GM15510 (cell line): ENCODE results near the gene ANKRD24.

Source experiments
- POLR2A ChIP-seq: IDR thresholded peaks from 3 replicates; pipeline ENCODE4 v1.6.1; 2011; ENCODE audit warnings: borderline replicate concordance; ENCODE audit not compliant: insufficient read length; ENCODE audit errors: extremely low read depth

The ANKRD24 gene

DNA sequence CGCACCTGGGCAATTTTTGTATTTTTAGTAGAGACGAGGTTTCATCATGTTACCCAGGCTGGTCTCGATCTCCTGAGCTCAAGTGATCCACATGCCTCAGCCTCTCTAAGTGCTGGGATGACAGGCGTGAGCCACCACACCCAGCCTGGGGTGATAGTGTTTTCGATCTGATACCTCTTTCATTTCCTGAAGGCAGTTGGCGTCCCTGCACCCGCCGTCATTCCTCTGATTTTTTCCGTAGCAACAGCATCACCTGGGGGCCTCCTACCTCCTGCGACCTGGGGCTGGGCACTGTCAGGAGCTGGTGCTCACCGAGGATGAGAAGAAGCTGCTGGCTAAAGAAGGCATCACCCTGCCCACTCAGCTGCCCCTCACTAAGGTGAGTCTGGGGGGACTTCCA is 18.2 kb upstream of the ANKRD24 start:
- TF ChIP-seq POLR2A, result no peak

GRCh38 chr19:4171676-4172075 is 10.8 kb upstream of the ANKRD24 start:
- TF ChIP-seq POLR2A, result no peak

DNA sequence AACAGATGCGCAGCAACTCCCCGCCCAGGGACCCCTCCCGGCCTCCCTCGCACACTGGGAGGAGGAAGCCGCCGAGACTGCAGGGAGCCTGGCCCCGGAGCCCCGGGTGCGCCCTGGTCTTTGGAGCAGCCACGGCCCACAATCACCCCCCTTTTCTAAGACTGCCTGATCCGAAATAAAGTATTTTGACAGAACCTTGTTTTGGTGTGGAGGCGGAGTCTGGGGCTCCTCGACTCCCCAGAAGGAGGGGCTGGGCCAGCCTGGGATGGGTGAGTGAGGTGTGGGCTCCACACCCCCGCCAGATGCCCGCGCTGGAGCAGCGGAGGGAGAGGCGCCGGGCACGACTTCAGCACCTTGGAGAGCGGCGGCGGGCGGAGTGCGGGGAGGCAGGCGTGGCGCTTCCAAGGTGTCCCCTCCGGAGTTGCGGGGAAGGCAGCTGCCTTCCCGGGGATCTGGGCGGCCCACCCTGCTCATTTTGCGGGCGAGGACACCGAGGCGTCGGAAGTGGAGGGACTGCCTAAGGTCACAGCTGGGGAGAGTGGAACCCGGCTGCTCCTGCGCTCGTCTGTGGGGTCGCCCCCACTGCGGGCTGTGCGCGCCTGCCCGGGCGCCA is 9.5 kb upstream of the ANKRD24 start:
- TF ChIP-seq POLR2A, result no peak

DNA sequence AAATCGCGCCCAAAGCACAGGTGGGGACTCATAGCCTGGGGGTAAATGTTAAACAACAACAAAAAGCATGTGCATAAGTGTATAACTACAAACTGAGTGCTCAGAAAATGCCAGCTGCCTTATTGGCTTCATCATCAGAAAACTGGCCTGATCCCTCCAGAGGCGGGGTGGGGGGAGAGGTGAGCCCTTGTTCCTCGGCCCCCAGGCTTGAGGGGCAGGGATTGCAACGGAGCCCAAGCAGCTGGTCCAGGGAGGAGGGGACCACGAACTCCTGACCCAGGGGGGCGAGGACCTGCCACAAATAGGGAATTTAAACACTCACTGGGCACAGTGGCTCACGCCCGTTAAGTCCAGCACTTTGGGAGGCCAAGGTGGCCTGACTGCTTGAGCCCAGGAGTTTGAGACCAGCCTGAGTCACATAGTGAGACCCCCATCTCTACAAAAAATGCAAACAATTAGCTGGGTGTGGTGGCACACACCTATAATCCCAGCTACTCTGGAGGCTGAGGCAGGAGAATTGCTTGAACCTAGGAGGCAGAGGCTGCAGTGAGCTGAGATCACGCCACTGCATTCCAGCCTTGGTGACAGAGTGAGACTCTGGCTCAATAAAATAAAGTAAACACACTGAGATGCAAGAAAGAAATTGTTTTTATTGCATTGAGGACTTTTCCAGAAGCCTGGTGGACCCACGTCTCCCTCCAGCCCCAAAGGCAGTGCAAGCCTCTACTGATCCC is 8.8 kb upstream of the ANKRD24 start:
- no peak for TF ChIP-seq POLR2A

DNA sequence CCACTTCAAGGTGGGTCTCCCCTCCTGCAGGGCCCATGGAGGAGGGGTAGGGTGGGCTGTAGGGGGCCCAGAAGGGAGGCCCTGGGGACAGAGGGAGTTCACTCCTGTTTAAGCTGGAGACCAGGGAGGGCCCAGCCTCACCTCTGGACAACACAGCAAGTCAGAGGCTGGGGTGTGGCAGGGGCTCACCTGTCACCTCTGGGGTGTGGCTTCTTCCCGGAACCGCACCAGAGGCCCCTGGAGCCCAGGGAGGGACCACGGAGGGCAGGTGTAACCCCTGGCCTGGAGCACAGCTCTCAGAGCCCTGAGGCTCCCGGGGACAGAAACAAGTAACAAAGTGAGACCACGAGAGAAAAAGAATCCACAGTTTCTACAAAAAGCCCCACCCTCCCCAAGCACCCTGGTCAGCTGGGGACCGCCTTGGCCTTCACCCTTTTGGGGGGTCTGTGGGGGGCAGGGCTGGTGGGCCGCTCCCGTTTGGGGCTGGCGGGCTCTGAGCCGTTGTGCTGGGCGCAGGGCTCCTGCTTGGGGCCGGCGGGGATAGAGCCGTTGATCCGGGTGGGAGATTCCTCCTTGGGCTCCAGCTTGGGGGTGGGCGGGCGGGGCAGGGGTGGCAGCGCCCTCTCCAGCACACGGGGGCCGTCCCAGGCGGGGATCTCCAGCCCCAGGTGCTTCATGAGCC is 8.1 kb upstream of the ANKRD24 start:
- no peak for TF ChIP-seq POLR2A

GRCh38 chr19:4174895-4175668 is 7.4 kb upstream of the ANKRD24 start:
- TF ChIP-seq POLR2A, result no peak

- TF ChIP-seq POLR2A, result no peak
Measured at GRCh38 chr19:4175669-4175931, 6.9 kb upstream of the ANKRD24 start.

- no peak for TF ChIP-seq POLR2A
Measured at GRCh38 chr19:4177146-4177545, 5.3 kb upstream of the ANKRD24 start.

DNA sequence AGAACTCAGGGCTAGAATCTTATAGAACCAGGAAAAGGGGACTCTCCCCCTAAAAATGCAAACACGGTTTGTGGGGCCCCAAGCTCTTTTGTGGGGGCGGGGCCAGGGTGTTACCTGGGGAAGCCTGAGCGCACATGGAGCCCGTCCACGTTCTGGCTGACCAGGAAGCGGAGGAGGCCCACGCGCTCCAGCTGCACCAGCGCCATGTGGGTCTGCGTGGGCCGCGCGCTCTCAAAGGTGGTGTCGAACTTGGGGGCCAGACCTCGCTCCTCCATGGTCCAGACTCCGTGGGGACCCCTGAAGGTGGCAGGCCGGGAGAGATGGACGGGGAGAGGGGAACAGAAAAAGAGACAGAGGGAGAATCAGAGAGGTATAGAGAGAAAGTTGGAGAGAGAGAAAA is 3.5 kb upstream of the ANKRD24 start:
- TF ChIP-seq POLR2A, result no peak

DNA sequence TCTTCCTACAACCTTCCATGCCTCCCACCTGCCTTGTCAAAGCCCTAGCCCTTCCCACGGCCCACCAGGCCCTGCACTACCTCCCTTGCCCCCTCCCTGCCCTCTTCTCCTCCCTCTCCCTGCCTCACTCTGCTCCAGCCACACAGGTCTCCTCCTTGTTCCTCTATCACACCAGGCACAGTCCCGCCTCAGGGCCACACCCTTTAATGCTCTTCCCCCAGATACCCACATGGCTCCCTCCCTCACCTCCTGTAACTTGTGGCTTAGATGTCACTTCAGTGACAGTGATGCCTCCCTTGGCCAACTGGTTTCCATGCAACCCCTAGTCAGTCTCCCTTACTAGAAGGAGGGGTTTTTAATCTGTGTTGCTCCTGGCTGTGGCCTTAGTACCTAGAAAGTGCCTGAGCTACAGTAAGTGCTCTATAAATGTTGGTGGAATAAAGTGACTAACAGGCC is 1.4 kb upstream of the ANKRD24 start:
- no peak for TF ChIP-seq POLR2A

DNA sequence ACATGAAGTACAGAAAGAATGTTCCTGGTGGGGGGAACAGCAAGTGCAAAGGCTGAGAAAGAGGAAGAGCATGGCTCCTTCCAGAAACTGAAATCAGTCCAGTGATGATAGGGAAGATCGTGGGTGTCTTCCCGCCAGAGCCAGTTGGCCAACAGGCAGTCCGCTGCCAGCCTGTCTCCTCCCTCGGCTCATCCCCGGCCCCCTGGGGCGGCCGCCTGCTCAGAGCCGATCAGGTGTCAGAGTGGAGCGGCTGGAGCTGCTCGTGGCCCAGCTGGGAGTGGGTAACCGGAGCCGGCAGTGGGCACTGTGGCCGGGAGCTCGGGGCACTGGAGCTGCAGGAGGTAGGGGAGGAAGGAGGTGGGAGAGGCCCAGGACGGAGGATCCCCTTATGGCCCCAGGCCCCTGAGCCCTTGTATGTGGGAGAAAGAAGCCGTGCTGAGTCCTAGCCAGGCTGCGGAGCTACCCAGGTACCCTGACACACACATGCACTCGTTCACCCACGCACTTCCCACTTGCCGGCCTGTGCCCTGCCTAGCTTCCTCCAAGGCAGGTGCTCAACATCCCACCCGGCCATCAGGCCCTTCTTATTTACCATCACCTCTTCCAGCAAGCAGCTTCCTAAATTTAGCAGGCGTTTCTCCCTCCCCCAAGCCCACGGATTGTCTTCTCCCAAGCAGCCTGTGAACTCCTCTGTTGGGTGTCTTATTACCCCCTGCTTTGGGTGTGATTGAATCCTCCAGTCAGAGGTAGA is 1.7 kb downstream of the ANKRD24 start:
- no peak for TF ChIP-seq POLR2A

- no peak for TF ChIP-seq POLR2A
Measured at GRCh38 chr19:4184718-4185352, 2.3 kb downstream of the ANKRD24 start.

- no peak for TF ChIP-seq POLR2A
Measured at GRCh38 chr19:4185413-4186086, 3.1 kb downstream of the ANKRD24 start.
